Mesothelial cell of epicardium (in vitro differentiated cells): ENCODE measurements around the gene UTP11. TPM values are rescaled to one million over a fixed set of nuclear protein-coding genes. Genes with fewer than 3 reads are reported as not detected.

Source experiments
- DNase-seq, 2 experiments: peaks; one replicate each; pipeline ENCODE4 v3.0.0; 2021; ENCODE audit warnings: low spot score in 2 of 2; ENCODE audit not compliant: unreplicated experiment in 2 of 2
- H3K27ac Mint-ChIP-seq: 2 replicates; pipeline ENCODE4 v1.8.0; 2021; ENCODE audit warnings: mixed read lengths
- H3K27me3 Mint-ChIP-seq: 2 replicates; pipeline ENCODE4 v1.8.0; 2021; ENCODE audit warnings: low read depth, mixed read lengths
- H3K36me3 Mint-ChIP-seq: 2 replicates; pipeline ENCODE4 v1.8.0; 2021; ENCODE audit warnings: mixed read lengths
- H3K4me1 Mint-ChIP-seq: 2 replicates; pipeline ENCODE4 v1.8.0; 2021; ENCODE audit warnings: mixed read lengths
- H3K4me3 Mint-ChIP-seq: 2 replicates; pipeline ENCODE4 v1.8.0; 2021; ENCODE audit warnings: mild to moderate bottlenecking, moderate library complexity, mixed read lengths
- H3K9me3 Mint-ChIP-seq: 2 replicates; pipeline ENCODE4 v1.8.0; 2021; ENCODE audit warnings: mixed read lengths
- total RNA-seq: library from RNA; stranded (reverse); gene quantifications from 3 replicates; pipeline ENCODE4 v1.2.1, GENCODE V29; 2021
- TF ChIP-seq, protein P1 (sequence below): fragments of 200-600 bp; sonication (generic); IDR thresholded peaks from one replicate; pipeline ENCODE4 v1.5.0; 2021; ENCODE audit warnings: antibody characterized with exemption; ENCODE audit not compliant: unreplicated experiment

The UTP11 gene
- total RNA-seq, 1 donor from 2014 or later: 32.3 TPM

DNA sequence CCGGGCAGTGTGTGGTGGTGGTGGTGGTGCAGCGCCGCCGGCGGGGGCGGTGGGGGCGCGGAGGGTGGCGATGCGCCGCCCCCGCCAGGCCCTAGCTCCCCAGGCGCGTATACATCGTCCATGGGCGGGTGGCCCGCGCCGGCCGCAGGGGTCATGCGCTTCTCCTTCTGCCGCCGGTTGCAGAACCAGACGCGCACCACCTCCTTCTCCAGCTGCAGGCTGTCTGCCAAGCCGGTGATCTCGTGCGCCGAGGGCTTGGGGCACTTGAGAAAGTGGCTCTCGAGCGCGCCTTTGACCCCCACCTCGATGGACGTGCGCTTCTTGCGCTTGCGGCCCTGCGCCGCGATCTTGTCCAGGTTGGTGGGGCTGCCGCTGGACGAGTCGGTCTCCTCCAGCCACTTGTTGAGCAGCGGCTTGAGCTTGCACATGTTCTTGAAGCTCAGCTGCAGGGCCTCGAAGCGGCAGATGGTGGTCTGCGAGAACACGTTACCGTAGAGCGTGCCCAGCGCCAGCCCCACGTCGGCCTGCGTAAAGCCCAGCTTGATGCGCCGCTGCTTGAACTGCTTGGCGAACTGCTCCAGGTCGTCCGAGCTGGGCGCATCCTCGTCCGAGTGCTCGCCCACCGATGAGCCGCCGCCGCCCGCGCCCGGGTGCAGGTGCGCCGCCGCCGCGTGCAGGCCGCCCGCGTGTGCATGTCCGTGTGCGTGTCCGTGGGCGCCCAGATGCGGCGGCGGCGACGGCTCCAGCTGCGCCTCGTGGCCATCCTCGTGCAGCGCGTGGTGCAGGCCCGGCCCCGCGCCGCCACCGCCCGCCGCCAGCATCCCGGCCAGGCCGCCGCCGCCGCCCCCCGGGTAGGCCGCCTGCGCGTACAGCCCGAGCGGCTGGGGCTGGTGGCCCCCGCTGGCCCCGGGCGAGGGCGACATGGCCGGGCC, 33.1 kb downstream of the UTP11 start:
- TF ChIP-seq, protein P1, sequence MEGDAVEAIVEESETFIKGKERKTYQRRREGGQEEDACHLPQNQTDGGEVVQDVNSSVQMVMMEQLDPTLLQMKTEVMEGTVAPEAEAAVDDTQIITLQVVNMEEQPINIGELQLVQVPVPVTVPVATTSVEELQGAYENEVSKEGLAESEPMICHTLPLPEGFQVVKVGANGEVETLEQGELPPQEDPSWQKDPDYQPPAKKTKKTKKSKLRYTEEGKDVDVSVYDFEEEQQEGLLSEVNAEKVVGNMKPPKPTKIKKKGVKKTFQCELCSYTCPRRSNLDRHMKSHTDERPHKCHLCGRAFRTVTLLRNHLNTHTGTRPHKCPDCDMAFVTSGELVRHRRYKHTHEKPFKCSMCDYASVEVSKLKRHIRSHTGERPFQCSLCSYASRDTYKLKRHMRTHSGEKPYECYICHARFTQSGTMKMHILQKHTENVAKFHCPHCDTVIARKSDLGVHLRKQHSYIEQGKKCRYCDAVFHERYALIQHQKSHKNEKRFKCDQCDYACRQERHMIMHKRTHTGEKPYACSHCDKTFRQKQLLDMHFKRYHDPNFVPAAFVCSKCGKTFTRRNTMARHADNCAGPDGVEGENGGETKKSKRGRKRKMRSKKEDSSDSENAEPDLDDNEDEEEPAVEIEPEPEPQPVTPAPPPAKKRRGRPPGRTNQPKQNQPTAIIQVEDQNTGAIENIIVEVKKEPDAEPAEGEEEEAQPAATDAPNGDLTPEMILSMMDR: no peak
- Mint-ChIP-seq H3K4me1 (peaks cover 9% of the 10 kb centered on the region), H3K27me3 (peaks cover 82% of the 10 kb centered on the region), H3K36me3 (no peaks in the 10 kb centered on the region), H3K9me3 (no peaks in the 10 kb centered on the region), H3K27ac (no peak overlapping the region), H3K4me3 (peak overlapping the region; percentile 43)
- DNase-seq: no peak

DNA sequence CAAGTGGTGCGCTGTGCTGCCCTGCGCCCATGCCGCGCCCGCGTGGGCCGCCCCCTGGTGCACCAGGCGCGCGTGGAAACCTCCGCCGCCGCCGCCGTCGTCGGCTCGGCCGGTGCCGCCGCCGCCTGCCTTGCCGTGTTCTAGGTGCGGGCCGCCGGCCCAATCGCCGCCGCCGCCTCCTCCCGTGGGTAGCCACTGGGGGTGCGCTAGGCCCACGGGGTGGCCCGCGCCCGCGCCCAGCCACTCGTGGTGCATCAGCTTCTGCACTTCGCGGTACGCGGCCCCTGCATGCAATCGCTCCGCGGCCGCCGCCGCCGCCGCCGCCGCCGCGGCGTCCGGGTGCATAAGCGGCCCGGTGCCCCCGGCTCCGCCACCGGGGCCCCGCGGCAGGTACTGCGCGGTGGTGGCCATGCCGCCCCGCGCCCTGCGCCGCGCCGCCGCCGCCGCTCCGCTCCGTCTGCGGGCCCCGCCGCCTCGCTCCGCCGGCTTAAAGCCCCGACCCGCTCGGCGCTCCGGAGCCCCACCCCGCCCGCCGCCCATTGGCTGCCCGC, 33.9 kb downstream of the UTP11 start, which contains the start of gene POU3F1:
Gene POU3F1 (minus strand): TSS at position 461 of the 551 bp plus-strand sequence. CDS start 50 bp downstream, at position 411.
- TF ChIP-seq, protein P1: no peak
- H3K4me3 Mint-ChIP-seq: peak within 1 kb of the TSS; percentile 65
- no peak for DNase-seq
- no peak within 1 kb of the TSS for H3K27ac Mint-ChIP-seq
- H3K4me1 Mint-ChIP-seq: peaks cover 9% of the 10 kb centered on the region
- no peaks in the 10 kb centered on the region for H3K36me3 Mint-ChIP-seq
- H3K27me3 Mint-ChIP-seq: peaks cover 80% of the 10 kb centered on the region
- H3K9me3 Mint-ChIP-seq: no peaks in the 10 kb centered on the region

DNA sequence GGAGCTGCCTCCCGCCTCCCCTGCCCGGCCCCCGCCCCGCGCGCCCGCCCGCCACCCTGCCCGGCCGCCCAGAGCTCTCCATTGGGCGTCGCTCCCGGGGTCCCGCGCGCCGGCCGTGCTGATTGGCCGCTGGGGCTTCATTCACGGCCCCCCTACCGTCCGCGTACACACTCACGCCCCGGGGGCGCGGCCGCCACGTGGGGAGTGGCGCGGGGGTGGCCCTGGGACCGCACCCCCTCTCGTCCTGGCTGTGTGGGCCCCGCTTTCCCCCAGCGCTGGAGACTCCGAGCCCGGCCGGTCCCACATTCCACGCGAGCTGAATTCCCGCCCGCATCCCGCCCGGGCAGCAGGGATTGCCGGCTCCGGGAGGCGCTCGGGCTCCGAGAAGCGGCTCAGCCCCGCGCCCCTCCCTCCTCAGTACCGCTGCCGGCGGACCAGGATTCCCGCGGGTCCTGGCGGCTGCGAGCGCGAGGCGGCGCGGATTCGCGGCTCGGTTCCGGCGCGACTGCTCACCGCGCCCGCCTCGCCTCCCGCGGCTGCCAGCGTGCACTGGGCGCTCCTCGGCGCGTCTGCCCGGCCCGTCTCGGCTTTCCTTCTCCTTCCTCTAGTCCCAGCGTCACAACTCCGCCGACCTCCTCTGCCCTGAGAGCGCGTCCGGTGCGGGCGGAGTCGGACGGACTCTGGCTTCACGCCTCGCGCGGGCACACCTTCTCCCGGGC, 34.5 kb downstream of the UTP11 start:
- no peaks in the 10 kb centered on the region for H3K9me3 Mint-ChIP-seq
- peak overlapping the region; percentile 65 for H3K4me3 Mint-ChIP-seq
- TF ChIP-seq, protein P1: no peak
- H3K27me3 Mint-ChIP-seq: peaks cover 80% of the 10 kb centered on the region
- H3K36me3 Mint-ChIP-seq: no peaks in the 10 kb centered on the region
- DNase-seq: peak; percentile 66 to 72
- H3K4me1 Mint-ChIP-seq: peaks cover 9% of the 10 kb centered on the region
- H3K27ac Mint-ChIP-seq: no peak overlapping the region

DNA sequence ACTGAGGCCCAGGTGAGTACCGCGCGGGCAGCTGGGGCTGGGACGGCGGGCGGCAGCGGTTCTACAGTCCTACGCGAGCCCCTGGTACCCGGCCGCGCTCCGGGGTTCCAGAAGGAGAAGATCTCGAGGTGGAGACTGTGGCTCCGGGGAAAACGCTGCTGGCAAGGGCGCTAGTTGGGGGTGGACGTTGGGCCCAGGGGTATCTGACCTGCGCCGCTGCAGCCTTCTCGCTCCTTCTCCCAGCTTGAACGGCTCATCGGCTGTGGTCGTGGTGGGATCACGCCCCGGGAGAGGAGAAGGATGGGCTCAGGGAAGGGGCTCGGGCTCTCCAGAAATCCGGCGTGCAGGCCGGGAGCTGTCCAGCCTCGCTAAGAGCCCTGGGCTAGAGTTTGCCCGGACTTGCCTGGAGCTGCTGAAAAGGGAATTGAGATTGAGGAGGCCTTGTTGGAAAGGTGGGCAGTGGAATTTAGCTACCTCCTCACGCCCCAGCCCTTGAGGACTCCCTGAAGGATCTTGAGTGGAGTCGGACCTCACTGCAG, 35.1 kb downstream of the UTP11 start:
- no peaks in the 10 kb centered on the region for H3K9me3 Mint-ChIP-seq
- no peak overlapping the region for H3K27ac Mint-ChIP-seq

More for the DNA sequence above, 35.1 kb downstream of the UTP11 start:
- H3K4me3 Mint-ChIP-seq: peak overlapping the region; percentile 65
- DNase-seq: no peak
- peaks cover 9% of the 10 kb centered on the region for H3K4me1 Mint-ChIP-seq
- peaks cover 80% of the 10 kb centered on the region for H3K27me3 Mint-ChIP-seq
- TF ChIP-seq, protein P1: no peak
- no peaks in the 10 kb centered on the region for H3K36me3 Mint-ChIP-seq
